HG02763 (cell line): ENCODE results near the gene CCND1.
A peak's percentile ranks its signal among the peaks of the same experiment; 100 is the strongest.

Experiments
- ATAC-seq: cut with Tn5 transposase; IDR thresholded peaks from one replicate; pipeline ENCODE4 v1.9.1; 2021; ENCODE audit warnings: mild to moderate bottlenecking, moderate library complexity; ENCODE audit not compliant: unreplicated experiment

The CCND1 gene

GRCh38 chr11:69640260-69640994, 529 bp upstream of the CCND1 start:
- ATAC-seq, result no peak

- ATAC-seq, result no peak
Observed at GRCh38 chr11:69641681-69642548, 959 bp downstream of the CCND1 start.

GRCh38 chr11:69642549-69642912, 1.6 kb downstream of the CCND1 start:
- ATAC-seq, result no peak

- peak; percentile 47 for ATAC-seq
Observed at GRCh38 chr11:69642913-69643632, 2.1 kb downstream of the CCND1 start.

- ATAC-seq, result no peak
Observed at GRCh38 chr11:69643646-69644045, 2.7 kb downstream of the CCND1 start.

GRCh38 chr11:69644071-69644961, 3.4 kb downstream of the CCND1 start:
- ATAC-seq, result no peak

- ATAC-seq, result no peak
Observed at GRCh38 chr11:69644962-69645675, 4.2 kb downstream of the CCND1 start.

- no peak for ATAC-seq
Observed at GRCh38 chr11:69645801-69646492, 5.0 kb downstream of the CCND1 start.

GRCh38 chr11:69646493-69647389, 5.8 kb downstream of the CCND1 start:
- ATAC-seq, result no peak

GRCh38 chr11:69647390-69647748, 6.4 kb downstream of the CCND1 start:
- no peak for ATAC-seq

- ATAC-seq, result no peak
Observed at GRCh38 chr11:69647761-69648497, 7.0 kb downstream of the CCND1 start.

- no peak for ATAC-seq
Observed at GRCh38 chr11:69648679-69649575, 8.0 kb downstream of the CCND1 start.

- no peak for ATAC-seq
Observed at GRCh38 chr11:69649576-69649900, 8.6 kb downstream of the CCND1 start.

GRCh38 chr11:69650081-69650831, 9.3 kb downstream of the CCND1 start:
- no peak for ATAC-seq

- no peak for ATAC-seq
Observed at GRCh38 chr11:69650832-69651344, 9.9 kb downstream of the CCND1 start.
